Body of pancreas (tissue), 4 donors: Measurements from ENCODE around the gene FADS1.

Experiments
- CTCF ChIP-seq, 7 experiments: fragments of 450-650 bp in 4 of 7; fragments of 200-600 bp in 3 of 7; sonication (generic) in 3 of 7; IDR thresholded peaks; one replicate each; pipeline ENCODE4 v1.5.1; 2016 to 2019; ENCODE audit warnings: antibody characterized with exemption in 7 of 7
- POLR2A ChIP-seq, 3 donors: fragments of 450-650 bp; IDR thresholded peaks; one replicate each; pipeline ENCODE4 v1.6.1; 2016; ENCODE audit warnings: antibody characterized with exemption in 3 of 3, mild to moderate bottlenecking in 2 of 3

DNA sequence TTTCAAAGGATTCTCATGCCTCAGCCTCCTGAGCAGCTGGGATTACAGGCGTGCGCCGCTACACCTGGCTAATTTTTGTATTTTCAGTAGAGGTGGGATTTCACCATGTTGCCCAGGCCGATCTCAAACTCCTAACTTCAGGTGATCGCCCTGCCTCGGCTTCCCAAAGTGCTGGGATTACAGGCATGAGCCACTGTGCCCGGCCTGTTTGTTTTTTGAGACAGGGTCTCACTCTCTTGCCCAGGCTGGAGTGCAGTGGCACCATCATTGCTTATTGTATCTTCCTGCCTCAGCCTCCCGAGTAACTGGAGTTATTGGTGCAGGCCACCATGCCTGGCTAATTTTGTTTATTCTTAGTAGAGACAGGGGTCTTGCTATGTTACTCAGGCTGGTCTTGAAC, 19.4 kb upstream of the FADS1 start:
- TF ChIP-seq POLR2A (IDR thresholded peaks at IDR 0.05) (no peak), CTCF (IDR thresholded peaks at IDR 0.05) (no peak)
